ENCODE measurements around the gene CGB3.
"Not testable (repeated sequence)": the region's sequence is repeated elsewhere in the genome, so short reads cannot be mapped to it uniquely, and the experiment has no call there.

Gene CGB3

DNA sequence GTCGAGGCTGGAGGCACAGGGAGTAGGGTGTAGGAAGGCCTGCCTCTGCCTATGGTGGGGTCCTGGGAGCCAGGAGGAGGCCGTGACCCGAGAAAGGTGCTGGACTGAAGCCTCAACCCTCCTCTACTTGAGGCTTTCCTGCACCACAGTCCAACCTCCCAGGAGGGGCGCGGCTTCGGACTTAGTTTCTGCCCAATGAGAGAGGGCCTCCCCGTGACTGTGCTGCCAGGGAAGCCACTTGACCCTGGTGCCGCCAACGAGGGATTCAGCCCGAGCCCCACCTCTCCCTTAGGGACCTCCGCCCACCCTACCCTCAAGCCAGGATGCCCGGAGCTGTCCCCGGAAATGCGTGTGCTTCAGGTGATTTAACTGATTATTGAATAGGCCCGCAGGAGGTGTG, at the start of gene CGB3:
TSS of gene CGB3 (minus strand) at position 101 of the 400 bp plus-strand sequence. CDS start 362 bp downstream, outside the sequence.
- DNase-seq (ENCODE audit: low read depth, low spot score): not testable (repeated sequence)

DNA sequence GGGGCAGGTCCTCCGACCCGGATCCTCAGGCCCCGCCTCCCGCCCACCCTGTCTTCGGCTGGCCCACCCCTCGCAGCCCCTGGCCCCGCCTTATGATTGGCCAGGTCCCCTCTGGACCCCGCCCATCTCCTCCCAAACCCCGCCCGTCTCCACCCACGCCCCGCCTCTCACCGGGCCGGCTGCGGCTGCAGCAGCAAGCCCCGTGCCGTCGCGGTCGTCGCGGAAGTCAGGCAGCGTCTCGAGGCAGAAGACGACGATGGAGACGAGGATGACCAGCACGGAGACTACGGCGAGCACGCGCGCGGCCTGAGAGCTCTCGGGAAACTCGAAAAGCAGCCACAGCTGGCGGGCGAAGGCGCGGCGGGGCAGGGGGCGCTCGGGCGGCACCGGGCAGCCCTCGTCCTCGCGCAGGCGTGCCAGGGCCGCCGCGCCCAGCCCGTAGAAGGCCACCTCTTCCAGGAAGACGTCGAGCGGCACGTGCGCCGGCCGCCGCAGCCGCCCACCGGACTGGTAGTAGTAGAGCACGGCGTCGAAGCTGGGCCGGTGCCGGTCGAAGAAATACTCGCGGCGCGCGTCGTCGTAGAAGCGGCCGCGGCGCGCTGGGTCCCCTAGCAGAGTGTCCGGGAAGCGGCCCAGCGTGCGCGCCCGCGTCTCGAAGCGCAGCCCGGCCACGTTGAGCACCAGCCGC, 47.9 kb upstream of the CGB3 start:
- peak; percentile 70 for DNase-seq (ENCODE audit: low read depth, low spot score)

DNA sequence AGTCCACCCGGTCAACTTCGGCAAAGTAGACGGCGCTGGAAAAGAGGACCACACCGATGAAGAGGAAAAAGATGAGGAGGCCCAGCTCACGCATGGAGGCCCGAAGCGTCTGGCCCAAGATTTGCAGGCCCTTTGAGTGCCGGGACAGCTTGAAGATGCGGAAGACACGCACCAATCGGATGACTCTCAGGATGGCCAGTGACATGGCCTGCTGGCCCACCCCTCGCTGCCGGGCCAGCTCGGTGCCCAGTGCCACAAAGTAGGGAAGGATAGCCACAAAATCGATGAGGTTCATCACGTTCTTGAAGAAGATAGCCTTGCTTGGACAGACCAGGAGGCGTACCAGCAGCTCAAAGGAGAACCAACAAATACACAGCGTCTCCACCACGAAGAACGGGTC, 46.3 kb upstream of the CGB3 start:
- no peak for DNase-seq (ENCODE audit: low read depth, low spot score)

DNA sequence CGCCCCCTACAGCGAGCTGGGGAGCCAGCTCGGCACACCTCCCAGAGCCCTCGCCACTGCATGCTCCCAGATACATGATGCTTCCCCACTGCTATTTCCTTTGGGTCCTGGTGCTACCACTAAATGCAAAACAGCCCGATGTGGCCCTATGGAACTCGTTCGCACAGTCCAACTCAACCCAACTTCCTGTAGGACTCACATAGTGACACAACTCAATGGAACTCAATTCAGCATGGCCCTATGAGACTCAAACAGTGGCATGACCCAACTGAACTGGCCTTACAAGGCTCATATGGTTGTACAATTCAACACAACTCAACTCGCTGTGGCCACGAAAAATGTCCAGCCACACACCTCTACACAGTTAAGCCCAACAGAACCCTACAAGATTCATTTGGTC, 44.9 kb upstream of the CGB3 start:
- no peak for DNase-seq (ENCODE audit: low read depth, low spot score)

DNA sequence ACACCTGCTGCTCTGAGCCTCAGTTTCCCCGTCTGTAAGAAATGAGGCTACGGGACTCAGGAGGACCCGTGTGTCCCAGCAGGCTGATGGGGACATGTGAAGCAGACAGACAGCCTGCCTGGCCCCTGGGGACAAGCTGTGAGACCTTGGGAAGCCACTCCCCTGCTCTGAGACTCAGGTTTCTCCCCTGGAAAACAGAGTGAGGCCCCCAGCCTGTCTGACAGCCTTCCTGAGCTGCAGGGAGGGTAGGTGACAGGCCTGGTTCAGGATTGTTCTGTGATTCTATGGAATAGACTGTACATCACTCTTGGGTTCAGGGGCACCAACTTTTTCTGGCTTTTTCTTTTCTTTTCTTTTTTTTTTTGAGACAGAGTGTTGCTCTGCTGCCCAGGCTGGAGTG, 43.4 kb upstream of the CGB3 start:
- no peak for DNase-seq (ENCODE audit: low read depth, low spot score)

DNA sequence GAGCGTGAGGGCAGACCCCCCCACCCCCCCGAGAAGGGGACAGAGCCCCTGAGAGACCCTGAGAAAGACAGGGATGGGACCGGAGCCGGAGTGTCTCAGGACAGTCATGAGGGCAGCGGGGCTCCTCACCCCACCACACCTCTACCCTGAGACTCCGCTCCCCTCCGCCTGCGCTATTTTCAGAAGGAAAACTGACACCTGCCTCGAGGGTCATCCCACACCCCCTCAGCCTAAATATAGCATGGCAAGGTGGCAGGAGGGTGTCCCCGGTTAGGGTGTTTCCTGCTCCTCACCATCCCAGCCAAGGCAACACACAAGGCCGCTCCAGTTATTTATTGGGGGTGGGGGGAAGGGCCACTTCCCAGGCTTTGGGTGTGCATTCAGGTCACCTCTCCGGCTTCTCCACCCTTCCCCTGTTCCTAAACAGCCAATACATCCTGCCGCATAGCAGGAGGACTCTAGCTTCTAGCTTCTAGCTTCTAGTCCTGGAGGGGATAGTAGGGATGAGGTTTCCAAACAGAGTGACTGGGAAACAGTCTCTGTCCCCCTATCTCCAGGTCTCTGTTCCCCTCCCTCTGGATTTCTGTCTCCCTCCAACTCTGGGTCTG, 41.9 kb upstream of the CGB3 start:
- no peak for DNase-seq (ENCODE audit: low read depth, low spot score)

DNA sequence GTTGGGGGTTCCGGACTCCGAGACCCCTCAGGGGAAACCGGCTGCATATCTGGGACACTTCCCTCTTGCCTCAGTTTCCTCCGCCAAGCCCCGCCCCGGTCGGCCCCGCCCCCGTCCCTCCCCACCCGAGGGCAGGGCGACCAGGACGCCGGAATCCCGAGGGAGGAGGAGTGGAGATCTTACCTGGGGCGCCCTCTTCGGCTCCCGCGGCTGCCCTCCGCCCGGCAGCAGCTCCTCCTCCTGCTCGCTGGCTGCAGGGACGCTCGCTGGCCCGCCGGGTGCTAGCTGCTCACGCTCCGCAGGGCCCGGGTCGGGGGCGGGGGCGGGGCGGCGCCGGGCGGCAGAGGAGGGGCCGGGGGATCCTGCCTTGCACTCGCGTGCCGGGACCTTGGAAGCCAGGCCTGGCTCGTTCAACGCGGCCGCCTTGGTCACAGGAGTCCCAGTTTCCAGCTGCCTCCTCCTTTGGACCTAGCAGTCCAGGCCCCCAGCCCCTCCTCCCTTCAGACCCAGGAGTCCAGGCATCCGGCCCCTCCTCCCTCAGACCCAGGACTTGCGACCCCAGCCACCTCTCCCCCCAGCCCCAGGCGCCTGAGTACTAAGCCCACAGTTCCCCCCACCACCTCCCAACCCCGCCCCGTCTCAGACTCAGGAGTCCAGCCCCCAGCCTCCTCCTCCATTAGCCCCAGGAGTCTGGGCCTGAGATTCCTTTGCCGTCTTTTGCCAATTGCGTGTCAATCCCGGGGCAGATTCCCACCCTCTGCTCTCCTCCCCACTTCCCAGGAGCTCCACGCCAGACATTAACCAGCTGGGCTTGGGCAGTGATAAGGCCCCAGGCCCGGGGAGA, 40.9 kb upstream of the CGB3 start, which contains the start of gene NTF4:
TSS of gene NTF4 (minus strand) at position 51 of the 844 bp plus-strand sequence. CDS start 2,821 bp downstream, outside the sequence.
- peak; percentile 56 for DNase-seq (ENCODE audit: low read depth, low spot score)

DNA sequence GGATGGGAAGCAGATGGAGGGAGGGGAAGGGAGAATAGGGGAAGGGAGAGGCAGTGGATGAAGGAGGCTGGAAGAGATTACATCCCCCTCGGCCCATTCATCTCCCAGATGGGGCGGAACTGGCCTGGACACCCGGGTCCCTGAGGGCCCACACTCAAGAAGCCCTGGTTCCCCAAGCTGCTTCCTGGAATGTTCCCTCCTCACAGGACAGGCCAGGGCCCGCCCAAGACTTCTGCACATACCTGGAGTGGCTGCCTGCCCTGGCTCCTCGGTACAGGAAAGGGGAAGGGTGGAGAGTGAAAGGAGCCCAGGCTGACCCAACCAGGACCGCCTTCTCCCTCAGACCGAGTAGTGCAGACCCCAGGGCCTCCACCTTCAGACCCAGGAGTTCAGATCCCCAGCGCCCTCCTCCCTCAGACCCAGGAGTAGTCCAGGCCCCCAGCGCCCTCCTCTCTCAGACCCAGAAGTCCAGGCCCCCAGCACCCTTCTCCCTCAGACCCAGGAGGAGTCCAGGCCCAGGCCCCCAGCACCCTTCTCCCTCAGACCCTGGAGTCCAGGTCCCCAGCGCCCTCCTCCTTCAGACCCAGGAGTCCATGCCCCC, 40.0 kb upstream of the CGB3 start:
- peak; percentile 49 for DNase-seq (ENCODE audit: low read depth, low spot score)

DNA sequence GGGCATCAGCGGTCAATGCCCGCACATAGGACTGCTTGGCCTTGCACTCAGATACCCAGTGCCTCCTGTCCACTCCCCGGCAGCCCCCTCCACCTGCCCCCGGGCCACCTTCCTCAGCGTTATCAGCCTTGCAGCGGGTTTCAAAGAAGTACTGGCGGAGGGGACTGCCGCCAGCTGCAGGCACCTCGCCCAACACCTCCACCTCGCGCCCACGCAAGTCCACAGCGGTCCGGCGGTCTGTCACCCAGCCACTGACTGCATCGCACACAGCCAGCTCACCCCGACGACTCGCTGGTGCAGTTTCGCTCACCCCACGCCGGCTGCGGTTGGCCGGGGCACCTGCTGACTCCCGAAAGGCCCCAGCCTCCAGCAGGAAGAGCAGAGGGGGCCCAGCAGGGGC, 37.3 kb upstream of the CGB3 start:
- no peak for DNase-seq (ENCODE audit: low read depth, low spot score)

DNA sequence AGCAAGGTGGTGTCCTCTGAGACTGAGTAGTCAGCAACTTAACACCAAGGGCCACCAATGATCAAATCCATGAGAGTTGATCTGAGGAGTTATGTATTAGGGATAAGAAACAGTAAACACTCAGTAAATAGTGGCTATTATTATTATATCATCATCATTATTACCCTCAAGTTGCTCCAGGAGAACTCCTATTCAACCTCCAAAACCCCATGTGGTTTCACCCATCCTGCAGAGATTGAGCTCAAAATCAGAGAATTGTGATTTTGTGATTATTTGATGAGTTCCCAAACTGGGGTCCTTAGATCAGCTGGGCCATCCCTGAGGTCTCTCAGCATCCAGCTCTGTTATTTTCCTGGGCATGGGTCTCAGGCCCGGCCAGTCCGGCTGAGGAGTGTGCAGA, 36.9 kb upstream of the CGB3 start:
- DNase-seq (ENCODE audit: low read depth, low spot score): no peak

DNA sequence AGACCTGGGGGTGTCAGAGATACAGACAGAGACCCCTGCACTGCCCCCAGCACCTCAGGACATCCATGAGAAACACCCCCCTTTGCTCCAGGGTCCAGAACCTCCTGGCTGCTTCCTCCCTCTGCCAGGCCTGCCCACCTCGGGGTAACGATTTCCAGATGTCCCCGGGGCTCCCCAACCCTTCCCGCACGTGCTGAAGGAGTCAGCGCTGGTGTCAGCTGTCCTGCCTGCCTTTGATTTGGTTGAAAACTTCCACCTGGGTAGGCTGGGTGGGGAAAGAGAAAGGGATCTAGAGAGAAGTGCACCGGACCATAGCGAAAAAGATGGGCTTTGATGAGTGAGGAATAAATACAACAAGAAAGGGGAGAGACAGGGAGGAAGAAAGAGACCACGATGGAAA, 34.9 kb upstream of the CGB3 start:
- no peak for DNase-seq (ENCODE audit: low read depth, low spot score)

DNA sequence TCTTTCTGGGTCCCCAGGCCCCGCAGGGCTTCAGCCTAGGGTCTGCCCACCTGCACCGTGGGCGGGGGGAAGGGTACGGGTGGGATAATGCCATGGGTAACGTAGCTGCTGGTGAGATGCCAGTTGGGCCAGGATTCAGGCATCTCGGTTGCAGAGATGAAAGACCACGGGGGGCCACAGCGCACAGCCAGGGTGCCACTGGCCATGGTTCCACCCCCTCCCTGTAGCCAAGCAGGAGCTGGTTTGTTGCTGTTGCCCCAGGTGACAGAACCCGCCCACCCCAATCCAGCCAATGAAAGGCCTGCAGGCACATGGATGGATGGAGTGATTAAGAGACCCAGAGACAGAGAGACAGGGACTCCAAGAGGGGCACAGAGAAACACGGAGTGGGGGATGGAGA, 34.4 kb upstream of the CGB3 start:
- peak; percentile 27 for DNase-seq (ENCODE audit: low read depth, low spot score)

DNA sequence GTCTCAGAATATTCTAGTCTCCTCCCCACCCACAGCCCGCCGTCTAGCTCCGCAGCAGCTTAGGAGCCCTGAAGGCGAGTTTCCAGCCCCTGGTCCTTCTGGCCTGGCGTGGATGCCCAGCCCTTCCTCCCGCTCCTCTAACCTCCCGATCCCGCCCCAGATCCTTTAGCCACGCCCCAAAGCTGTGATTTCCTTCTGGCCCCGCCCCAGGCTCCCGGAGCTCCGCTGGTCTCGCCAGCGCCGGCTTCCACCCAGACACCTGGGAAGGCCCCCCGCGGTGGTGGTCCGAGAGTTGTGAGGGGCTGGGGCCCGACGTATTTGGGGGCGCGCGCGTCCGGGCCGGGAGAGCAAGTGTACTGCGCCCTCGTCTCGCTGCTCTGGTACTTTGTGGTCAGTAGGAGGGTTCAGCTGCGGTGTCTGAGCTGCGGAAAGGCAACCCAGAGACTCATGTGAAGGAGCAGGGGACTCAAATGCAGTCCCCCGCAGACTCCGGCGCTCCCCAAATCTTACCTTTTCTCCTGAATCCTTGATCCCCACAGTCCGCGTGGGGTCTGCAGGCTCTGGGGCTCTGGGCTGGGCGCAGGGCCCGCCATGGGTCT, 33.6 kb upstream of the CGB3 start, which contains the start of gene CGB7:
TSS of gene CGB7 (minus strand) at position 114 of the 599 bp plus-strand sequence. CDS start 2,374 bp downstream, outside the sequence.
- DNase-seq (ENCODE audit: low read depth, low spot score): peak; percentile 81

DNA sequence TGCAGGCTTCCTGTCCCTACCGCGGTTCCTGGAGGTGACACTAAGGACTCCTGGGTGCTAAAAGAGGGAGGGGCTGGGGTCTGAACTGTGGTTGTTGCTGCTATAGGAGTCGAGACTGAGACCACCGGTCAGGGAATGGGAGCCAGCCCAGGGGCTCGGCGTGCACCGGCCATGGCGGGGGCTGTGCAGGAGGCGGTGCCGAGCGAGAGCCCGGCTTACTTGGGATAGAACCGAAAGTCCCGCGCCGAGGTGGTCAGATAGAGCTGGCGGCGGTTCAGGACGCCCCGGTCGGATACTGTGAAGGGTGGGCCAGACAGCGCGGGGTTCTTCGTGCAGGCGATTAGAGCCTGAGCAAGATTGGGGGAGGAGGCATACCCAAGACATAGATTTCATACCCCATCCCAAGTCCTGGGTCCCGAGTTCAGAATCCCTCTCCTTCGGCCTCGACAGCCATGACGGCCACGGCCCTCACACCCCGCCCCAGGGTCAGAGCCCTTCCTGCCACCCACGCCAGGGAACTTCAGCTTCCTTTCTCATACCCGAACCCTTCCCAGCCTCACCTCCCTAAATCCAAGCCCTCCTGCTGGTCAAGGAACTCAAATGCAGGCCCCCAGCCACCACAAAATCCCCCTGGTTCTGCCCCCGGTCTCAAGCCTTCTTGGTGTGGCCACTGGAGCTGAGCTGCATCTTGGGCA, 32.9 kb upstream of the CGB3 start:
- not testable (repeated sequence) for DNase-seq (ENCODE audit: low read depth, low spot score)

DNA sequence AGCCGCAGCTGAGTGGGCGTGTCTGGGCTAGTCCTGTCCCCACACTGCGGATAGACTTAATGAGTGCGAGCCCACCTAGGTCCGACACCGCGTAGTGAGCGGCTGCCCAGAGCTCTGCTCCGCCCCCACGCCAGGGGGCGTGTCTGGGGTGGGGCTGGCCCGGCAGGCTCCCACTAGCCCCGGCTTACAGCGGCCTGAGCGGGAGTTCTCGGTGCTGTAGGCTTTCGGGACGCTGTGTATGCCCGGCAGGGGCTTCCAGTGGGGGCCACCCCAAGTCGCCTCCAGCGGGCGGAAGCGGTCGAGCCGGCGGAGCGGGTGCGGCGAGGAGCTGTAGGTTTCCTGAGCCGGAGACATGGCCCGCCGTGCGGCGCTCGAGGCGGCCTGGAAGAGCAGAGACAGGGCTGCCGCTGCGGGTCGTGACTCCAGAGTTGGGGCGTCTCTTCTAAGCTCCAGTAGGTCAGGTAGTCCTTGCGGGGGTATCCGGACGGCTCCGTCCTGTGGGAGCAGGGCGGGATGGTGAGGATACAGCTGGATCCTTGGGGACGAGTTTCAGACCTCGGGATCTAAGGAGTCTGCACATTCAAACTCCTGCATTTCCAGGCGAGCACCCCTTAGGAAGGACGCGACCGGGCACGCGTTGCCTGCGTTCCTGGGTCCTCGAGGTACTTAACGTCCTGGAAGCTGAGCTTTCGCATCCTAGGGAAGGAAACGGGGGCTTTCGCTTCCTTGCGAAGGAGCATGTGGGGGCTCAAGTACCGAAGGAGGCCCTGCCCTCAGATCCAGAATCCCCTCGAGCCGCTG, 32.2 kb upstream of the CGB3 start:
- DNase-seq (ENCODE audit: low read depth, low spot score): peak; percentile 79

DNA sequence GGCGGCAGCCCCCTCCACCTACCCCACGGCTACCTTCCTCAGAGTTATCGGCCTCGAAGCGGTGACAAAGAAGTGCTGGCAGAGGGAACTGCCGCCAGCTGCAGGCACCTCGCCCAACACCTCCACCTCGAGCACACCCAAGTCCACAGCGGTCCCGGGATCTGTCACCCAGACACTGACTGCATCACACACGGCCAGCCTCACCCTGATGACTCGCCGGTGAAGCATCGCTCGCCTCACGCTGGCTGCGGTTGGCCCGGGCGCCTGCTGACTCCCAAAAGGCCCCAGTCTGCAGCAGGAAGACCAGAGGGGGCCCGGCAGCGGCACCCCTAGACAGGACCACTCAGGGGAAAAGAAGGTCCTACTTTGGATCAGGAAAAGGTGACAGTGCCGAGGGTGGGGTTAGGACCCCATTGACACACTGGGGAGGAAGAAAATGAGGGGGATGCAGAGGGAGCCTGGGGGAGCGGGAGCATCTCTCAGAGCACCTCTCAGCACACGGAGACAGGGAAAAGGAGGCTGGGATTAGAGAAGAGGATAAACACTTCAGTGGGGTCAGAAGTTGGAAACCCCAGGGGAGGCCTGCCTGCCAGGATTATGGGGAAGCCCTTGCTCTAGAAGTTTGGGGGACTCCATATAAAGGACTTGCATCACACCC, 26.4 kb upstream of the CGB3 start:
- peak; percentile 15 for DNase-seq (ENCODE audit: low read depth, low spot score)

DNA sequence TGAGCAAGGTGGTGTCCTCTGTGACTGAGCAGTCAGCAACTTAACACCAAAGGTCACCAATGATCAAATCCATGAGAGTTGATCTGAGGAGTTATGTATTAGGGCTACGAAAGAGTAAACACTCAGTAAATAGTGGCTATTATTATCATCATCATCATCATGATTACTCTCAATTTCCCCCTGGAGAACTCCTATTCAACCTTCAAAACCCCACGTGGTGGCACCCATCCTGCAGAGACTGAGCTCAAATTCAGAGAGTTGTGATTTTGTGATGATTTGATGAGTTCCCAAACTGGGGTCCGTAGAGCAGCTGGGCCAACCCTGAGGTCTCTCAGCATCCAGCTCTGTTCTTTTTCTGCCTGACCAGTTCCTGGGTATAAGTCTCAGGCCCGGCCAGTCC, 25.7 kb upstream of the CGB3 start:
- DNase-seq (ENCODE audit: low read depth, low spot score): not testable (repeated sequence)

DNA sequence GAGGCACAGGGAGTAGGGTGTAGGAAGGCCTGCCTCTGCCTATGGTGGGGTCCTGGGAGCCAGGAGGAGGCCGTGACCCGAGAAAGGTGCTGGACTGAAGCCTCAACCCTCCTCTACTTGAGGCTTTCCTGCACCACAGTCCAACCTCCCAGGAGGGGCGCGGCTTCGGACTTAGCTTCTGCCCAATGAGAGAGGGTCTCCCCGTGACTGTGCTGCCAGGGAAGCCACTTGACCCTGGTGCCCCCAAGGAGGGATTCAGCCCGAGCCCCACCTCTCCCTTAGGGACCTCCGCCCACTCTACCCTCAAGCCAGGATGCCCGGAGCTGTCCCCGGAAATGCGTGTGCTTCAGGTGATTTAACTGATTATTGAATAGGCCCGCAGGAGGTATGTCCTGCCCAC, 24.9 kb upstream of the CGB3 start, which contains the start of gene CGB8:
TSS of gene CGB8 (minus strand) at position 101 of the 400 bp plus-strand sequence. CDS start 372 bp downstream, outside the sequence.
- DNase-seq (ENCODE audit: low read depth, low spot score): not testable (repeated sequence)

DNA sequence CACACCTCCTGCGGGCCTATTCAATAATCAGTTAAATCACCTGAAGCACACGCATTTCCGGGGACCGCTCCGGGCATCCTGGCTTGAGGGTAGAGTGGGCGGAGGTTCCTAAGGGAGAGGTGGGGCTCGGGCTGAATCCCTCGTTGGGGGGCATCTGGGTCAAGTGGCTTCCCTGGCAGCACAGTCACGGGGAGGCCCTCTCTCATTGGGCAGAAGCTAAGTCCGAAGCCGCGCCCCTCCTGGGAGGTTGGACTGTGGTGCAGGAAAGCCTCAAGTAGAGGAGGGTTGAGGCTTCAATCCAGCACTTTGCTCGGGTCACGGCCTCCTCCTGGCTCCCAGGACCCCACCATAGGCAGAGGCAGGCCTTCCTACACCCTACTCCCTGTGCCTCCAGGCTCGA, 19.4 kb upstream of the CGB3 start, which contains the start of gene CGB5:
TSS of gene CGB5 (plus strand) at position 301 of the 400 bp plus-strand sequence. CDS start 362 bp downstream, outside the sequence.
- not testable (repeated sequence) for DNase-seq (ENCODE audit: low read depth, low spot score)
